GM12878 (cell line): ENCODE results near the gene MSLN. TPM values are rescaled to one million over a fixed set of nuclear protein-coding genes. Genes with fewer than 3 reads are reported as not detected.
A peak's percentile ranks its signal among the peaks of the same experiment; 100 is the strongest.

Experiments
- ATAC-seq: fragments of 200-7000 bp; cut with Tn5 transposase; 3 replicates; pipeline ENCODE4 v1.9.1; 2020; ENCODE audit warnings: mild to moderate bottlenecking, moderate library complexity
- BruUV-seq: library from RNA; stranded (reverse); fragments of 400-500 nt; replicated peaks from 2 replicates; lab custom pipeline; 2021; lab: Mats Ljungman, UMichigan
- CTCF ChIA-PET: fragments of 300-600 bp; sonication (Branson Sonifier 250); formaldehyde crosslinking; extraction: SDS; loops from one replicate; lab custom pipeline; 2021; ENCODE audit warnings: inconsistent platforms; lab: Yijun Ruan, JAX
- POLR2A ChIA-PET: fragments of 350-600 bp; formaldehyde crosslinking; extraction: SDS; loops from one replicate; lab custom pipeline; 2021; ENCODE audit warnings: inconsistent platforms; lab: Charles Lee
- RAD21 ChIA-PET: fragments of 300-600 bp; sonication (Branson Sonifier 250); formaldehyde crosslinking; loops from one replicate; lab custom pipeline; 2023; ENCODE audit warnings: antibody characterized with exemption; ENCODE audit not compliant: unreplicated experiment; lab: Charles Lee
- SMC1A ChIA-PET: fragments of 300-600 bp; sonication (Branson Sonifier 250); formaldehyde crosslinking; loops from one replicate; lab custom pipeline; 2023; ENCODE audit not compliant: unreplicated experiment, uncharacterized antibody; lab: Charles Lee
- DNase-seq: peaks from one replicate; pipeline ENCODE4 v3.0.0-alpha.2; 2011; ENCODE audit warnings: low read depth, low spot score
- FAIRE-seq: peaks from 3 replicates; lab custom pipeline; 2011; peaks lifted over from hg19 to GRCh38; lab: Jason Lieb, UNC
- H2AFZ ChIP-seq: 2 replicates; pipeline ENCODE4 v1.6.0; 2011; ENCODE audit warnings: low read depth, low read length, control low read depth; ENCODE audit not compliant: control insufficient read depth
- H3K27ac ChIP-seq: 2 replicates; pipeline ENCODE4 v1.5.1; 2011; ENCODE audit warnings: control low read depth; ENCODE audit not compliant: control insufficient read depth, insufficient read depth
- H3K27me3 ChIP-seq, 2 experiments: replicated peaks in 1 of 2; 2 replicates each; pipeline versions ENCODE4 v1.6.0 to v1.6.1; 2011; ENCODE audit warnings: low read length in 1 of 2; ENCODE audit not compliant: control insufficient read depth in 2 of 2, insufficient read depth in 2 of 2
- H3K36me3 ChIP-seq, 2 experiments: 2 replicates each; pipeline ENCODE4 v1.5.1; 2011; ENCODE audit warnings: low read length in 1 of 2; ENCODE audit not compliant: control insufficient read depth in 2 of 2, insufficient read depth in 2 of 2
- H3K4me1 ChIP-seq: 2 replicates; pipeline ENCODE4 v1.6.1; 2011; ENCODE audit warnings: mild to moderate bottlenecking, low read length, moderate library complexity, mixed read lengths; ENCODE audit not compliant: control insufficient read depth, insufficient read depth
- H3K4me2 ChIP-seq: 2 replicates; pipeline ENCODE4 v1.6.0; 2011; ENCODE audit warnings: control low read depth; ENCODE audit not compliant: control insufficient read depth, insufficient read depth
- H3K4me3 ChIP-seq: fragments of 200-600 bp; sonication (generic); 2 replicates; pipeline ENCODE4 v1.5.1; 2016
- H3K79me2 ChIP-seq: 2 replicates; pipeline ENCODE4 v1.6.0; 2011; ENCODE audit warnings: low read length; ENCODE audit not compliant: control insufficient read depth, insufficient read depth
- H3K9ac ChIP-seq: 2 replicates; pipeline ENCODE4 v1.8.0; 2011; ENCODE audit warnings: low read length, control low read depth, mixed read lengths; ENCODE audit not compliant: control insufficient read depth, insufficient read depth
- H3K9me3 ChIP-seq: replicated peaks from 3 replicates; pipeline ENCODE4 v1.5.1; 2011; ENCODE audit warnings: mild to moderate bottlenecking, low read length; ENCODE audit not compliant: control insufficient read depth, insufficient read depth
- H4K20me1 ChIP-seq: 2 replicates; pipeline ENCODE4 v1.6.0; 2011; ENCODE audit not compliant: control insufficient read depth, insufficient read depth
- POLR2AphosphoS2 ChIP-seq: IDR thresholded peaks from 2 replicates; pipeline ENCODE4 v1.6.1; 2011; ENCODE audit warnings: low read depth, mild to moderate bottlenecking, low read length, improper control_type of control experiment, moderate library complexity
- RCOR1 ChIP-seq: conservative IDR thresholded peaks from 2 replicates; pipeline ENCODE4 v1.6.1; 2012; ENCODE audit warnings: low read depth, low read length, improper control_type of control experiment
- SIN3A ChIP-seq: IDR thresholded peaks from 2 replicates; pipeline ENCODE4 v1.6.1; 2012; ENCODE audit warnings: low read depth, low read length, improper control_type of control experiment
- STAT3 ChIP-seq: IDR thresholded peaks from 2 replicates; pipeline ENCODE4 v1.6.1; 2011; ENCODE audit warnings: low read depth, low read length, improper control_type of control experiment
- ZZZ3 ChIP-seq: IDR thresholded peaks from 2 replicates; pipeline ENCODE4 v1.6.1; 2011; ENCODE audit warnings: low read depth; ENCODE audit not compliant: control insufficient read depth, insufficient read length
- WGBS: methylation state at CpG from one replicate; pipeline ENCODE4 v1.1.6; 2016; ENCODE audit warnings: low lambda C conversion rate; ENCODE audit not compliant: insufficient replicate concordance, insufficient coverage; ENCODE audit errors: missing lambda C conversion rate; 5-methylcytosine and 5-hydroxymethylcytosine counted together
- in situ Hi-C: fragments of 300-500 bp; cut with MboI; formaldehyde crosslinking; loops from 9 replicates; pipeline ENCODE4 v1.14.3; 2018; ENCODE audit warnings: mixed read lengths
- intact Hi-C: fragments of 100-400 bp; cut with micrococcal nuclease; formaldehyde crosslinking; loops from one replicate; pipeline ENCODE4 v1.14.2; 2022; ENCODE audit not compliant: unreplicated experiment
- polyA plus RNA-seq, 11 experiments: library from polyadenylated mRNA; depleted of rRNA in 4 of 11; unstranded in 6 of 11; stranded (reverse) in 5 of 11; fragments of >200 nt; fragmentation: Nextera tagmentation in 4 of 11; fragmentation: Illumina TruSeq in 1 of 11; extraction: Ambion mirVana in 4 of 11; extraction: Trizol in 1 of 11; gene quantifications; 1 replicate in 1 of 11; 2 replicates in 10 of 11; pipeline versions ENCODE4 v1.2.1 to v1.2.3, GENCODE V29; 2011 to 2016; ENCODE audit warnings: inconsistent platforms in 2 of 11, missing spikeins in 2 of 11, low read depth in 1 of 11
- total RNA-seq, 4 experiments: library from RNA; depleted of rRNA in 3 of 4; stranded (reverse); fragments of >200 nt in 3 of 4; fragmentation: Illumina TruSeq in 1 of 4; extraction: Trizol in 1 of 4; gene quantifications; 2 replicates each; pipeline versions ENCODE4 v1.2.1 to v1.2.3, GENCODE V29; 2013 to 2021
- TF ChIP-seq, protein P1 (sequence below), 3 experiments: IDR thresholded peaks in 2 of 3; conservative IDR thresholded peaks in 1 of 3; 2 replicates each; pipeline ENCODE4 v1.5.1; 2011; ENCODE audit warnings: low read depth in 3 of 3, low read length in 3 of 3, mild to moderate bottlenecking in 3 of 3, control low read depth in 2 of 3, moderate library complexity in 2 of 3, inconsistent platforms in 1 of 3, mixed read lengths in 1 of 3; ENCODE audit not compliant: control insufficient read depth in 2 of 3, insufficient read depth in 1 of 3; ENCODE audit errors: extremely low read depth in 1 of 3

The MSLN gene
- total and polyA plus RNA-seq, 10 of the 15 experiments (the other 5 are each of a cell fraction or from before 2014, with no cell fraction given) = 0.08 TPM; not detected in 9

DNA sequence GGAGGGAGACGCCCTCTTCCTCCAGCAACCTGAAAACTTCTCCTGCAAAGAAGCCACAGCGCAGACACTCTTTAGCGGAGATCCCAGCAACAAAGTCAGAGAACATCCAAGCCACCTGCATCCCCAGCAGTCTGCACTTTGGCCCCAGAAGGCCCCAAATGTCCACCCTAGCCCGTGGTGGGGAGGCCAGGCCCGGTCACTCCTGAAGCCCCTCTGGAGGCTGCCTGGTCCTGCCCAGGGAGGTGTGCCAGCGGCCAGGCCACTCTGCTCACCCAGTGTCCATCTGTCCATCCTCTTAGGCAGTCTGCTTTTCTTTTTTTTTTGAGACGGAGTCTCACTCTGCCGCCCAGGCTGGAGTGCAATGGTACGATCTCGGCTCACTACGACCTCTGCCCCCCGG is 28.2 kb upstream of the MSLN start (continued):
- no peak for TF ChIP-seq ZZZ3
- no peak for TF ChIP-seq STAT3
- TF ChIP-seq SIN3A = no peak
- no peak for TF ChIP-seq POLR2AphosphoS2

DNA sequence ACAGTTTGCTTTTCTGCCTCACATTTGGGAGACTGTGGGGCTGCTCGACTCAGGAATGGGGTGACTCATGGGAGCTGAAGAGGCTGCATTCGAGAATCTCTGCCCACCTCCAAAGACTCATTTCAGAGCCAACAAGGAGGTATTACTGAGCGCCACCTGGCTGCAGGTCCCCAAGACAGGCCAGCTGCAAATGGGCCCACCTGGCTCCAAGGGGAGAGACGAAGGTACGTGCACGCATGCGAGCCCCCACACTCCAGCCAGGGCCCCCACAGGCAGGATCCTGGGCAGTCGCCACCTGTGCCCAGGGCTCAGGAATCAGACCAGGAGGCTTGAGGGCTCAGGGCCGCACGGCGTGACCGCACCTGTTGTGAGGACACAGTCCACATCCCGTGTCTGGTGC is 27.6 kb upstream of the MSLN start:
- FAIRE-seq = no peak
- RAD21 ChIA-PET = no interaction called here

More for the DNA sequence above, 27.6 kb upstream of the MSLN start:
- ATAC-seq (no peak), DNase-seq (no peak)
- SMC1A ChIA-PET = interaction anchor here (1.2 kb wide), 1 partner anchor 17 kb away, joined by 3 read pairs; no protein-coding TSS in a partner anchor
- no peak overlapping the region for H3K4me2 ChIP-seq
- peaks cover 7 to 9% of the 10 kb centered on the region in 2 experiments; a peak in 3 of 4 replicates for H3K36me3 ChIP-seq
- in situ Hi-C loops = no loop called here
- H4K20me1 ChIP-seq = no peaks in the 10 kb centered on the region
- WGBS = 84% methylated on average over 13 of the region's 13 CpGs
- H3K4me3 ChIP-seq = no peak overlapping the region
- POLR2A ChIA-PET = no interaction called here
- no peak overlapping the region for H3K9ac ChIP-seq
- no peaks in the 10 kb centered on the region for H3K27me3 ChIP-seq
- peaks cover 37% of the 10 kb centered on the region for H3K4me1 ChIP-seq
- CTCF ChIA-PET = interaction anchor here (1.3 kb wide), 1 partner anchor 13 kb away, joined by 4 read pairs; the partner anchor contains the start of gene ANTKMT
- no peak overlapping the region for H2AFZ ChIP-seq
- peaks cover 2% of the 10 kb centered on the region for H3K79me2 ChIP-seq
- TF ChIP-seq RCOR1 (no peak), SIN3A (no peak)
- TF ChIP-seq, protein P1, sequence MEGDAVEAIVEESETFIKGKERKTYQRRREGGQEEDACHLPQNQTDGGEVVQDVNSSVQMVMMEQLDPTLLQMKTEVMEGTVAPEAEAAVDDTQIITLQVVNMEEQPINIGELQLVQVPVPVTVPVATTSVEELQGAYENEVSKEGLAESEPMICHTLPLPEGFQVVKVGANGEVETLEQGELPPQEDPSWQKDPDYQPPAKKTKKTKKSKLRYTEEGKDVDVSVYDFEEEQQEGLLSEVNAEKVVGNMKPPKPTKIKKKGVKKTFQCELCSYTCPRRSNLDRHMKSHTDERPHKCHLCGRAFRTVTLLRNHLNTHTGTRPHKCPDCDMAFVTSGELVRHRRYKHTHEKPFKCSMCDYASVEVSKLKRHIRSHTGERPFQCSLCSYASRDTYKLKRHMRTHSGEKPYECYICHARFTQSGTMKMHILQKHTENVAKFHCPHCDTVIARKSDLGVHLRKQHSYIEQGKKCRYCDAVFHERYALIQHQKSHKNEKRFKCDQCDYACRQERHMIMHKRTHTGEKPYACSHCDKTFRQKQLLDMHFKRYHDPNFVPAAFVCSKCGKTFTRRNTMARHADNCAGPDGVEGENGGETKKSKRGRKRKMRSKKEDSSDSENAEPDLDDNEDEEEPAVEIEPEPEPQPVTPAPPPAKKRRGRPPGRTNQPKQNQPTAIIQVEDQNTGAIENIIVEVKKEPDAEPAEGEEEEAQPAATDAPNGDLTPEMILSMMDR (IDR thresholded peaks at IDR 0.05 in 2 of 3, conservative IDR thresholded peaks at IDR 0.05 in 1 of 3; ENCODE audit: control insufficient read depth in 2 of 3, extremely low read depth in 1 of 3, insufficient read depth in 1 of 3, low read depth in 3 of 3, low read length in 3 of 3) = peak in 2 of 3 experiments; percentile 8 to 20; a peak in 1 of 6 replicates
- no peaks in the 10 kb centered on the region for H3K9me3 ChIP-seq
- intact Hi-C loops = no loop called here
- no peak overlapping the region for H3K27ac ChIP-seq
- BruUV-seq = no TSS peak
